Bronchial epithelial cell (primary cell): Measurements from ENCODE around the gene ASB18. TPM values are rescaled to one million over a fixed set of nuclear protein-coding genes. Genes with fewer than 3 reads are reported as not detected.

Experiments used
- DNase-seq: peaks from one replicate; pipeline ENCODE4 v3.0.0-alpha.2; 2010; ENCODE audit warnings: low read depth
- FAIRE-seq: peaks from 2 replicates; lab custom pipeline; 2011; peaks lifted over from hg19 to GRCh38; lab: Jason Lieb, UNC
- H3K27me3 ChIP-seq: 2 replicates; pipeline ENCODE4 v1.5.1; 2011; ENCODE audit warnings: low read length; ENCODE audit not compliant: control insufficient read depth, insufficient read depth
- H3K36me3 ChIP-seq: 2 replicates; pipeline ENCODE4 v1.5.1; 2011; ENCODE audit warnings: low read length; ENCODE audit not compliant: control insufficient read depth, insufficient read depth
- H3K4me3 ChIP-seq: 2 replicates; pipeline ENCODE4 v1.5.1; 2011; ENCODE audit warnings: mild to moderate bottlenecking, low read depth, low read length, control low read depth
- total RNA-seq: library from RNA; depleted of rRNA; stranded (reverse); fragments of >200 nt; gene quantifications from 2 replicates; pipeline ENCODE4 v1.2.1, GENCODE V29; 2014
- TF ChIP-seq, protein P1 (sequence below): IDR thresholded peaks from 2 replicates; pipeline ENCODE4 v1.5.1; 2011; ENCODE audit warnings: mild to moderate bottlenecking, moderate library complexity, low read length, control low read depth, inconsistent platforms; ENCODE audit not compliant: insufficient read depth, severe bottlenecking

Gene ASB18
- total RNA-seq, 1 donor from 2014 or later, result not detected

DNA sequence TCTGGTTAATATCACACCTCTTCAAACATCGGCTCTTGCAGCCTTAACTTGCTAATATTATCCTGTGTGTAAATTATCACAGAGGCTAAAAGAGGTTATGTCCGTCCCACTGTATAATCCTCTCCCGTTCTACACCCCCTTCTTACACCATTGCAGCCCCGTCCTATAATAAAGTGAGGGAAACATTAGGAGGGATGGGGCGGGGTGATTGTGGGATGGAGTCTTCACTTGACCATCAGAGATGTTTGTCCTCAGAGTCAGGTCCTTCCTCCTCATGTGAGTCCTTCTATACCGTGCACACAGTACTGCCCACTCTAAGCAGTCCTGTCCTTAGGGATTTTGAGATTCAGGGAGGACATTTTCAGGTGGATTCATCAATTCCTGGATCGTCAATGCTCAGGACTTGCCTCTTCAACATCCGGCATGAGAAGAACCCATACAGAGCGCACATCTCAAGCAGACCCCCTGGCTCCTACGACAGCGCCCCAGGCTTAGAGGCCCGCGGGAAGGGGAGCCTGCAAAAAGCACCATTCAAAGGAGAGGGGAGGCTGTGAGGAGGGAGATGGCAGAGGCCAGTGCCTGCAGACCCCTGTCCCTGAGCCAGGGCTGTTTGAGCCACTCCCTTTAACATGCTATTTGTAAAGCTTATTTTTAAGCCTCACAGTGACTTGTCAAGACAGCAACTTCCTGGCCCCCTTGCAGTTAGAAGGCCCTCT, 42.8 kb upstream of the ASB18 start:
- no peak for FAIRE-seq
- no peaks in the 10 kb centered on the region for H3K36me3 ChIP-seq
- no peak overlapping the region for H3K4me3 ChIP-seq
- TF ChIP-seq, protein P1, sequence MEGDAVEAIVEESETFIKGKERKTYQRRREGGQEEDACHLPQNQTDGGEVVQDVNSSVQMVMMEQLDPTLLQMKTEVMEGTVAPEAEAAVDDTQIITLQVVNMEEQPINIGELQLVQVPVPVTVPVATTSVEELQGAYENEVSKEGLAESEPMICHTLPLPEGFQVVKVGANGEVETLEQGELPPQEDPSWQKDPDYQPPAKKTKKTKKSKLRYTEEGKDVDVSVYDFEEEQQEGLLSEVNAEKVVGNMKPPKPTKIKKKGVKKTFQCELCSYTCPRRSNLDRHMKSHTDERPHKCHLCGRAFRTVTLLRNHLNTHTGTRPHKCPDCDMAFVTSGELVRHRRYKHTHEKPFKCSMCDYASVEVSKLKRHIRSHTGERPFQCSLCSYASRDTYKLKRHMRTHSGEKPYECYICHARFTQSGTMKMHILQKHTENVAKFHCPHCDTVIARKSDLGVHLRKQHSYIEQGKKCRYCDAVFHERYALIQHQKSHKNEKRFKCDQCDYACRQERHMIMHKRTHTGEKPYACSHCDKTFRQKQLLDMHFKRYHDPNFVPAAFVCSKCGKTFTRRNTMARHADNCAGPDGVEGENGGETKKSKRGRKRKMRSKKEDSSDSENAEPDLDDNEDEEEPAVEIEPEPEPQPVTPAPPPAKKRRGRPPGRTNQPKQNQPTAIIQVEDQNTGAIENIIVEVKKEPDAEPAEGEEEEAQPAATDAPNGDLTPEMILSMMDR, result no peak
- DNase-seq, result no peak
- no peaks in the 10 kb centered on the region for H3K27me3 ChIP-seq

- TF ChIP-seq, protein P1, result no peak
- Histone ChIP-seq H3K36me3 (no peaks in the 10 kb centered on the region), H3K4me3 (no peak overlapping the region), H3K27me3 (no peaks in the 10 kb centered on the region)
- no peak for DNase-seq
- FAIRE-seq, result no peak
Observed at GRCh38 chr2:236305964-236306605, 41.9 kb upstream of the ASB18 start.

GRCh38 chr2:236305531-236305930, 41.3 kb upstream of the ASB18 start:
- FAIRE-seq, result no peak

DNA sequence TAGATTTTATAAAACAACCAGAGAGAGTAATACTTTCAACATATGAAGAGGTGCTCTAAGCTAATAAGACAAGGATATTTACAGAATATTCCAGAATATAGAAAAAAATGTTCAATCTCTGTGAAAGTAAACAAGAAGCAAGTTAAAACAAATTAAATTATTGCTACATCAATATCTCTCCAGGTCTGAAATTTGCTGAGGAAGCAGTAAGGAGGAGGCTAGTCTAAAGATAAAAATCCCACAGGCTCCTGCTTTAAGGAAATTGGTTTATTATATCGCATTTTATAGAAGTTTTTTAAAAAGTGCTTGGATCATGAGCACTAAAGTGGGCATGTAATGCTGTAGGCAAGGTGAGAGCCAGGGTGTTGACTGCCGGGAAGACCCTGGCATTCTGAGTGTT, 39.7 kb upstream of the ASB18 start:
- TF ChIP-seq, protein P1, result no peak
- no peak for DNase-seq
- H3K4me3 ChIP-seq, result no peak overlapping the region
- H3K36me3 ChIP-seq, result no peaks in the 10 kb centered on the region
- no peaks in the 10 kb centered on the region for H3K27me3 ChIP-seq
- no peak for FAIRE-seq

More at GRCh38 chr2:236305531-236305930, 41.3 kb upstream of the ASB18 start:
- Histone ChIP-seq H3K36me3 (no peaks in the 10 kb centered on the region), H3K4me3 (no peak overlapping the region), H3K27me3 (no peaks in the 10 kb centered on the region)
- TF ChIP-seq, protein P1, result no peak
- no peak for DNase-seq

DNA sequence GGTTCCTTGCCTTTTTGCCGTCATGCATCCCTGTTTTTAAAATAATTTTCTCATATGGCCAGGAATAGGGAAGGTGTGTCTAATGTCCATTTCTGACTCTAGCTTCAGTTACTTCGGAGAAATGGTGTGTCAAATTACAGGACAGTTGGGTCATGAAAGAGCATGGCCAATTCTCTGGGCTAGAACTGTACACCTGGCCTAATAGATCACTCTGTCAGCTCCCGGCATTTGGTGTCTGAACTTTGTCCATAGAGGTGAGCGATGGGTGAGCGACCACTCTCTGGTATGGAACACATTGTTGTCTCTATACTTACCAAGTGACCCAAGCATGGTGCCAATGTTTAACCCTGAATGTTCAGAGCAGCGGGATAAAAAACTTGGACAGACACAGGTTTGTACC, 38.3 kb upstream of the ASB18 start:
- Histone ChIP-seq H3K36me3 (no peaks in the 10 kb centered on the region), H3K27me3 (no peaks in the 10 kb centered on the region), H3K4me3 (no peak overlapping the region)
- DNase-seq, result no peak
- TF ChIP-seq, protein P1, result no peak
- FAIRE-seq, result no peak
